MCF 10A (cell line): Measurements from ENCODE around the gene MS4A15. TPM values are rescaled to one million over a fixed set of nuclear protein-coding genes. Genes with fewer than 3 reads are reported as not detected.
"Not testable (repeated sequence)": the region's sequence is repeated elsewhere in the genome, so short reads cannot be mapped to it uniquely, and the experiment has no call there.

Source experiments
- BruUV-seq: library from RNA; stranded (reverse); fragments of 400-500 nt; replicated peaks from 2 replicates; lab custom pipeline; 2021; lab: Mats Ljungman, UMichigan
- CTCF ChIA-PET: fragments of 300-600 bp; sonication (Branson Sonifier 250); formaldehyde crosslinking; extraction: SDS; loops from one replicate; lab custom pipeline; 2021; ENCODE audit warnings: antibody characterized with exemption, inconsistent platforms; lab: Yijun Ruan, JAX
- POLR2A ChIA-PET: fragments of 300-600, 350-650 bp; sonication (Branson Sonifier 250); formaldehyde crosslinking; extraction: SDS; loops from one replicate; lab custom pipeline; 2020; ENCODE audit warnings: antibody characterized with exemption, inconsistent platforms; lab: Yijun Ruan, JAX
- DNase-seq: peaks from one replicate; pipeline ENCODE4 v3.0.0-alpha.2; 2018; ENCODE audit not compliant: unreplicated experiment
- H3K27ac Mint-ChIP-seq: one replicate; pipeline ENCODE4 v1.8.0; 2022; ENCODE audit warnings: mild to moderate bottlenecking, low read depth, mixed read lengths; ENCODE audit not compliant: unreplicated experiment
- H3K27me3 Mint-ChIP-seq: one replicate; pipeline ENCODE4 v1.8.0; 2022; ENCODE audit warnings: mixed read lengths; ENCODE audit not compliant: insufficient read depth, unreplicated experiment
- H3K36me3 Mint-ChIP-seq: one replicate; pipeline ENCODE4 v1.8.0; 2022; ENCODE audit warnings: mild to moderate bottlenecking, moderate library complexity, mixed read lengths; ENCODE audit not compliant: insufficient read depth, unreplicated experiment
- H3K4me1 Mint-ChIP-seq: one replicate; pipeline ENCODE4 v1.8.0; 2022; ENCODE audit warnings: mixed read lengths; ENCODE audit not compliant: insufficient read depth, unreplicated experiment
- H3K4me3 Mint-ChIP-seq: one replicate; pipeline ENCODE4 v1.8.0; 2022; ENCODE audit warnings: mild to moderate bottlenecking, moderate library complexity, mixed read lengths; ENCODE audit not compliant: unreplicated experiment
- H3K9me3 Mint-ChIP-seq: one replicate; pipeline ENCODE4 v1.8.0; 2022; ENCODE audit warnings: mixed read lengths; ENCODE audit not compliant: unreplicated experiment
- intact Hi-C: fragments of 100-400 bp; cut with micrococcal nuclease; formaldehyde crosslinking; loops from 2 replicates; pipeline ENCODE4 v1.14.1; 2022
- total RNA-seq: library from RNA; stranded (reverse); gene quantifications from 2 replicates; pipeline ENCODE4 v1.2.3, GENCODE V29; 2022
- TF ChIP-seq, protein P1 (sequence below): fragments of 200-600 bp; IDR thresholded peaks from one replicate; pipeline ENCODE4 v1.8.0; 2022; ENCODE audit warnings: antibody characterized with exemption, mild to moderate bottlenecking; ENCODE audit not compliant: unreplicated experiment

Gene MS4A15
- total RNA-seq, 1 experiment from 2014 or later, result not detected

DNA sequence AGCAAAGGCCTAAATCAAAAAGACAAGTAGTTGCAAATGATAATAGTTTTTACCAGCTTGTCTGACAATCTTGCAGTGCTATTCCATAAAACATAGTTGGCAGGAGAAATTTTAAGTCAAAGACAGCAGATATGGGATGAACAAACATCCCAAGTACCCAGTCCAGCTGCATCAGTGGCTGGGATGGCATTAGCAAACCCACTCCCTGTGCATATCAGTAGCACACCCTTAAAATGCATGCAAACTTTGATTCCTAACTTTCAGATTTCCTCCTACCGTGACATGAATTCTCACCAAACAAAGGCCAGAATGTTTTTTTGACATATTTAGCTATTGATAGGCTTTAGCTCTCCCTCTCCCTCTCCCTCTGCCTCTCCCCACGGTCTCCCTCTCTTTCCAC, 57.4 kb downstream of the MS4A15 start:
- TF ChIP-seq, protein P1, sequence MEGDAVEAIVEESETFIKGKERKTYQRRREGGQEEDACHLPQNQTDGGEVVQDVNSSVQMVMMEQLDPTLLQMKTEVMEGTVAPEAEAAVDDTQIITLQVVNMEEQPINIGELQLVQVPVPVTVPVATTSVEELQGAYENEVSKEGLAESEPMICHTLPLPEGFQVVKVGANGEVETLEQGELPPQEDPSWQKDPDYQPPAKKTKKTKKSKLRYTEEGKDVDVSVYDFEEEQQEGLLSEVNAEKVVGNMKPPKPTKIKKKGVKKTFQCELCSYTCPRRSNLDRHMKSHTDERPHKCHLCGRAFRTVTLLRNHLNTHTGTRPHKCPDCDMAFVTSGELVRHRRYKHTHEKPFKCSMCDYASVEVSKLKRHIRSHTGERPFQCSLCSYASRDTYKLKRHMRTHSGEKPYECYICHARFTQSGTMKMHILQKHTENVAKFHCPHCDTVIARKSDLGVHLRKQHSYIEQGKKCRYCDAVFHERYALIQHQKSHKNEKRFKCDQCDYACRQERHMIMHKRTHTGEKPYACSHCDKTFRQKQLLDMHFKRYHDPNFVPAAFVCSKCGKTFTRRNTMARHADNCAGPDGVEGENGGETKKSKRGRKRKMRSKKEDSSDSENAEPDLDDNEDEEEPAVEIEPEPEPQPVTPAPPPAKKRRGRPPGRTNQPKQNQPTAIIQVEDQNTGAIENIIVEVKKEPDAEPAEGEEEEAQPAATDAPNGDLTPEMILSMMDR, result no peak
- BruUV-seq, result no TSS peak
- no peak for DNase-seq
- Mint-ChIP-seq H3K4me1 (no peaks in the 10 kb centered on the region), H3K27me3 (peaks cover 9% of the 10 kb centered on the region), H3K4me3 (no peak overlapping the region), H3K9me3 (no peaks in the 10 kb centered on the region), H3K36me3 (no peaks in the 10 kb centered on the region), H3K27ac (no peak overlapping the region)
- intact Hi-C loops, result no loop called here
- ChIA-PET POLR2A (no interaction called here), CTCF (interaction anchor here (2.0 kb wide), 1 partner anchor 16 kb away, joined by 10 read pairs; no protein-coding TSS in a partner anchor)

DNA sequence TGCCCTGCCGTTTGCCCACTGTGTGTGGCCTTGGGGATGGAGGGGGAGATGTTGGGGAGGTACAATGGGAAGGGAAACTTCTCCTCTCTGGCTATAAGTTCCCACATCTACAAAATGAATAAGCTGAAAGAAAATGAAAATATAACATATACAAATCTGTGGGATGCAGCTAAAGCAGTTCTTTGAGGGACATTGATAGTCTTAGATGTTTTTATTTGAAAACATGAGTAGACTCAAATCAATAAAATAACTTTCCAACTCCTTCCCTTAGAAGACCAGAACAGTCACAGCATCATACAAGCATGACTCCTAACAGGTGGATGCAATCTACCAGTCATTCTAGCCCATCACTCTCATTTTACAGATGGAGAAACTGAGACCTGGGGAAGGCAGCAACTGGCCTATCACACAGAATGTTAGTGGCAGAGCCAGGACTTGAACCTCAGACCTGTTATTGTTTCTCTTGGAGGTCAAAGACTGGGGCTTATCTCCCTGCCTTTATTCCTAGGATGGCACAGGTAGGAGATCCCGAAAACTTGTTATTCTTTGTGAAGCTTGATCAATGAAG, 60.0 kb downstream of the MS4A15 start:
- H3K27ac Mint-ChIP-seq, result no peak overlapping the region
- no TSS peak for BruUV-seq
- ChIA-PET POLR2A (no interaction called here), CTCF (interaction anchor here (1.2 kb wide), 1 partner anchor 71 kb away, joined by 3 read pairs; no protein-coding TSS in a partner anchor)
- no peaks in the 10 kb centered on the region for H3K36me3 Mint-ChIP-seq
- no peak overlapping the region for H3K4me3 Mint-ChIP-seq
- TF ChIP-seq, protein P1, result no peak
- no peaks in the 10 kb centered on the region for H3K9me3 Mint-ChIP-seq
- no peaks in the 10 kb centered on the region for H3K4me1 Mint-ChIP-seq
- no peak for DNase-seq
- intact Hi-C loops, result no loop called here
- H3K27me3 Mint-ChIP-seq, result no peaks in the 10 kb centered on the region

DNA sequence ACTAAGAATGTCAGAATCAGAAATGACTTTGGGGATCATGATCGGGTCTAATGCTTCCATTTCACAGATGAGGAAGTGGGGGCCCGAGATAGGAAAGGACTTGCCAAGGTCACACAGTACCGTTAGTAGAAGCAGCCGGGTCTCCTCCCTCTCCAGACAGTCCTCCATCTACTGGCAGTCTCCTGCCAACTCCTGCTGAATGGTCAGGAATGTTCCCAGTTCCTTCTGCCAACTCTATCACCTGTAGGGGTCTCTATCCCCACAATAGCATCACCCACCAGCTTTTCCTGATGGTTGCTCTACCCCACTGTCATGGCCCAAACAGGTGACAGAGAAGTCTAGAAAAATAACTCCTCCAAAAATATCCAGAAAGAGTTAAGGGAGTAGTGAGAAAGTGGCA, 61.4 kb downstream of the MS4A15 start:
- intact Hi-C loops, result no loop called here
- no peaks in the 10 kb centered on the region for H3K9me3 Mint-ChIP-seq
- ChIA-PET POLR2A (no interaction called here), CTCF (interaction anchor here (1.2 to 5.3 kb wide), 2 partner anchors 13 to 70 kb away, joined by 3 to 26 read pairs; no protein-coding TSS in a partner anchor)
- DNase-seq, result no peak
- no peaks in the 10 kb centered on the region for H3K4me1 Mint-ChIP-seq
- H3K36me3 Mint-ChIP-seq, result no peaks in the 10 kb centered on the region
- H3K4me3 Mint-ChIP-seq, result no peak overlapping the region
- TF ChIP-seq, protein P1, result no peak
- H3K27ac Mint-ChIP-seq, result no peak overlapping the region
- no peaks in the 10 kb centered on the region for H3K27me3 Mint-ChIP-seq
- BruUV-seq, result no TSS peak

GRCh38 chr11:60821827-60822599, 65.3 kb downstream of the MS4A15 start:
- ChIA-PET POLR2A (interaction anchor here (0.7 kb wide), 1 partner anchor 70 kb away, joined by 3 read pairs; no protein-coding TSS in a partner anchor), CTCF (interaction anchor here (0.5 to 5.3 kb wide), 6 partner anchors 9 to 1207 kb away, joined by 3 to 26 read pairs (median 6); no protein-coding TSS in a partner anchor)
- BruUV-seq, result no TSS peak
- no peaks in the 10 kb centered on the region for H3K27me3 Mint-ChIP-seq
- no peak overlapping the region for H3K4me3 Mint-ChIP-seq
- intact Hi-C loops, result no loop called here
- H3K36me3 Mint-ChIP-seq, result no peaks in the 10 kb centered on the region
- H3K4me1 Mint-ChIP-seq, result no peaks in the 10 kb centered on the region
- TF ChIP-seq, protein P1, result no peak
- H3K9me3 Mint-ChIP-seq, result no peaks in the 10 kb centered on the region
- no peak overlapping the region for H3K27ac Mint-ChIP-seq
- no peak for DNase-seq

DNA sequence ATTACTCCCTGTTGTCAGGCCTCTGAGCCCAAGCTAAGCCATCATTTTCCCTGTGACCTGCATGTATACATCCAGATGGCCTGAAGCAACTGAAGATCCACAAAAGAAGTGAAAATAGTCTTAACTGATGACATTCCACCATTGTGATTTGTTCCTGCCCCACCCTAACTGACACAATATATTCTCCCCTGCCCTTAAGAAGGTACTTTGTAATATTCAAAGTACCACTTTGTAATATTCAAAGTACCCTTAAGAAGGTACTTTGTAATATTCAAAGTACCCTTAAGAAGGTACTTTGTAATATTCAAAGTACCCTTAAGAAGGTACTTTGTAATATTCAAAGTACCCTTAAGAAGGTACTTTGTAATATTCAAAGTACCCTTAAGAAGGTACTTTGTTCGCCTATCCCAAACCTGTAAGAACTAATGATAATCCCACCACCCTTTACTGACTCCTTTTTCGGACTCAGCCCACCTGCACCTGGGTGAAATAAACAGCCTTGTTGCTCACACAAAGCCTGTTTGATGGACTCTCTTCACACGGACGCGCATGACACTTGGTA, 67.2 kb downstream of the MS4A15 start:
- POLR2A ChIA-PET, H3K9me3 Mint-ChIP-seq, H3K27me3 Mint-ChIP-seq, DNase-seq, BruUV-seq, CTCF ChIA-PET, H3K36me3 Mint-ChIP-seq, H3K27ac Mint-ChIP-seq, intact Hi-C loops, H3K4me1 Mint-ChIP-seq, H3K4me3 Mint-ChIP-seq: not testable (repeated sequence)
